DND-41 (cell line): ENCODE data around the gene MOGAT2.

Experiments
- ATAC-seq: fragments of 200-7000 bp; cut with Tn5 transposase; 3 replicates; pipeline ENCODE4 v1.9.1; 2021; ENCODE audit warnings: low read depth; ENCODE audit not compliant: insufficient read depth
- DNase-seq: peaks from one replicate; pipeline ENCODE4 v3.0.0-alpha.2; 2020
- H2AFZ ChIP-seq: 2 replicates; pipeline ENCODE4 v1.6.0; 2012; ENCODE audit warnings: low read depth, low read length
- H3K27ac ChIP-seq: 2 replicates; pipeline ENCODE4 v1.5.1; 2012; ENCODE audit warnings: low read length, inconsistent platforms
- H3K27me3 ChIP-seq: fragments of 200-600 bp; sonication (generic); 2 replicates; pipeline ENCODE4 v1.6.0; 2012; ENCODE audit warnings: low read length, mild to moderate bottlenecking, inconsistent platforms; ENCODE audit not compliant: insufficient read depth, poor library complexity
- H3K36me3 ChIP-seq: 2 replicates; pipeline ENCODE4 v1.5.1; 2012; ENCODE audit warnings: low read length, inconsistent platforms; ENCODE audit not compliant: insufficient read depth
- H3K4me1 ChIP-seq: 2 replicates; pipeline ENCODE4 v1.5.1; 2012; ENCODE audit warnings: mild to moderate bottlenecking, low read length; ENCODE audit not compliant: insufficient read depth
- H3K4me2 ChIP-seq: 2 replicates; pipeline ENCODE4 v1.6.0; 2012; ENCODE audit warnings: mild to moderate bottlenecking, moderate library complexity, low read length, inconsistent platforms; ENCODE audit not compliant: insufficient read depth
- H3K4me3 ChIP-seq, 2 experiments: fragments of 200-600 bp in 1 of 2; shearing (Covaris generic) in 1 of 2; 2 replicates each; pipeline ENCODE4 v1.5.1; 2012 to 2016; ENCODE audit warnings: inconsistent platforms in 2 of 2, low read length in 2 of 2, mild to moderate bottlenecking in 2 of 2, low read depth in 1 of 2, moderate library complexity in 1 of 2
- H3K79me2 ChIP-seq: 2 replicates; pipeline ENCODE4 v1.6.0; 2012; ENCODE audit warnings: low read length, inconsistent platforms; ENCODE audit not compliant: insufficient read depth
- H3K9ac ChIP-seq: 2 replicates; pipeline ENCODE4 v1.6.0; 2012; ENCODE audit warnings: low read depth, mild to moderate bottlenecking, inconsistent platforms, low read length, moderate library complexity
- H3K9me3 ChIP-seq: 2 replicates; pipeline ENCODE4 v1.5.1; 2012; ENCODE audit warnings: low read length, moderate library complexity, mild to moderate bottlenecking, inconsistent platforms; ENCODE audit not compliant: insufficient read depth, severe bottlenecking
- H4K20me1 ChIP-seq: 2 replicates; pipeline ENCODE4 v1.6.0; 2012; ENCODE audit warnings: low read length; ENCODE audit not compliant: insufficient read depth
- EZH2 ChIP-seq: IDR thresholded peaks from 3 replicates; pipeline ENCODE4 v1.6.1; 2012; ENCODE audit warnings: borderline replicate concordance, low read depth, mild to moderate bottlenecking, moderate library complexity, low read length, inconsistent platforms; ENCODE audit not compliant: severe bottlenecking
- TF ChIP-seq, protein P1 (sequence below): IDR thresholded peaks from 2 replicates; pipeline ENCODE4 v1.5.1; 2012; ENCODE audit warnings: borderline replicate concordance, low read length, moderate library complexity, mild to moderate bottlenecking; ENCODE audit not compliant: poor library complexity, severe bottlenecking; ENCODE audit errors: extremely low read depth

Gene MOGAT2

DNA sequence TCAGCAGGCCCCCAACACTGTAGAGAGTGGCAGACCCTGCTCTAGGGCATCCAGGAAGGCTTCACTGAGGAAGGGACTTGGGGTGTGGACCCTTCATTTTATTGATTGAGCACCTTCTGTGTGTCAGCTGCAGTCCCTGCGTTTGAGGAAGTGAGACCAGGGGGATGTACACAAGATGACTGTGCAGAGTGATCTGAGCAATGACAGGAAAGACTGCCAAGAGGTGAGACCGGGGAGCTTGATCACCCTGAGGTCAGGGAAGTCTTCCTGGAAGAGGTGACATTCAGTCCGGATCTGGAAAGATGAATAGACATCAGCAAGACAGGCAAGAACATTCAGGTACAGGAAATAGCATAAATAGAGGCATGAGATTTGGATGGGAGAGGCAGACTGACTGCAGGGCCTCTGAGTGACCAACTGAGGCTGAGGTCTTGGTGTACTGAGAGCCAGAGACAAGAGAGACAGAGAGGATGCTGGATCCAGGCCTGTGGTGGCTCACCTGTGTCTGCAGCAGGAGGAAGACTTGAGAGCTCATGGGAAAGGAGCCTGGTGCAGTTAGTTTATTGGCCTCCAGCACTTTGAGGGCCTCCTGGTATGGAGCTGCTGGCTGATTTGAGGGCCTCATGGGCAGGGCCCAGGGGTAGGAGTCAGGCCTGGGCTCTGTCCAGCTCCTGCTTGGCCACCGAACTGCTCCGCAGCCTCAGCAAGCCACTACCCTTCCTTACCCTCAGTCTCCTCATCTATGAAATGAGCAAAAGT is 56.1 kb downstream of the MOGAT2 start:
- Histone ChIP-seq H3K4me1 (no peaks in the 10 kb centered on the region), H3K27ac (no peak overlapping the region), H3K79me2 (no peaks in the 10 kb centered on the region), H3K4me2 (no peak overlapping the region), H2AFZ (no peak overlapping the region), H4K20me1 (no peaks in the 10 kb centered on the region), H3K9ac (no peak overlapping the region), H3K27me3 (peaks cover 12% of the 10 kb centered on the region), H3K9me3 (no peaks in the 10 kb centered on the region), H3K4me3 (no peak overlapping the region), H3K36me3 (no peaks in the 10 kb centered on the region)
- TF ChIP-seq EZH2, result no peak
- TF ChIP-seq, protein P1, sequence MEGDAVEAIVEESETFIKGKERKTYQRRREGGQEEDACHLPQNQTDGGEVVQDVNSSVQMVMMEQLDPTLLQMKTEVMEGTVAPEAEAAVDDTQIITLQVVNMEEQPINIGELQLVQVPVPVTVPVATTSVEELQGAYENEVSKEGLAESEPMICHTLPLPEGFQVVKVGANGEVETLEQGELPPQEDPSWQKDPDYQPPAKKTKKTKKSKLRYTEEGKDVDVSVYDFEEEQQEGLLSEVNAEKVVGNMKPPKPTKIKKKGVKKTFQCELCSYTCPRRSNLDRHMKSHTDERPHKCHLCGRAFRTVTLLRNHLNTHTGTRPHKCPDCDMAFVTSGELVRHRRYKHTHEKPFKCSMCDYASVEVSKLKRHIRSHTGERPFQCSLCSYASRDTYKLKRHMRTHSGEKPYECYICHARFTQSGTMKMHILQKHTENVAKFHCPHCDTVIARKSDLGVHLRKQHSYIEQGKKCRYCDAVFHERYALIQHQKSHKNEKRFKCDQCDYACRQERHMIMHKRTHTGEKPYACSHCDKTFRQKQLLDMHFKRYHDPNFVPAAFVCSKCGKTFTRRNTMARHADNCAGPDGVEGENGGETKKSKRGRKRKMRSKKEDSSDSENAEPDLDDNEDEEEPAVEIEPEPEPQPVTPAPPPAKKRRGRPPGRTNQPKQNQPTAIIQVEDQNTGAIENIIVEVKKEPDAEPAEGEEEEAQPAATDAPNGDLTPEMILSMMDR, result no peak
- ATAC-seq, result no peak
- DNase-seq, result no peak

DNA sequence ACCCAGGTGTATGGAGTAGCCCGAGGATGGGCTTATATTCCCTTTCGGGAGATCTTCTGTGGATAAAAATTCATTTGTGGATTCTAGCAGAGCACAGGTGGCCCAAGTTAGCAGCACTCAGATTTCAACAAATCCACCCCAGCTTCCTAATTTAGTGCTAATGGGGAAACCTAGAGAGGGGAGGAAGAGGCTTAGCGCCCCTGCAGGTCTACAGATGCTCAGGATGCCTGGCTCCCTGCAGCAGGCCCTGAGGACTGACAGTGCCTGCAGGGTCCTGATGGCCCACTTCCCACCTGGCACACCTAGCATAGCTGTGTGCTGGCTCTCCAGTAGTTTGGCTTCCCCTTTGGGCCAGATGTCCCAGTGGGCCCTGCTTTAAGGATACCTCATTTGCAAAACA is 57.4 kb downstream of the MOGAT2 start:
- Histone ChIP-seq H3K36me3 (no peaks in the 10 kb centered on the region), H3K9ac (no peak overlapping the region), H3K4me2 (no peak overlapping the region), H3K4me3 (no peak overlapping the region), H3K27me3 (peaks cover 12% of the 10 kb centered on the region), H2AFZ (no peak overlapping the region), H3K27ac (no peak overlapping the region), H3K79me2 (no peaks in the 10 kb centered on the region), H3K9me3 (no peaks in the 10 kb centered on the region), H4K20me1 (no peaks in the 10 kb centered on the region), H3K4me1 (no peaks in the 10 kb centered on the region)
- DNase-seq, result no peak
- no peak for ATAC-seq
- TF ChIP-seq, protein P1, result no peak
- TF ChIP-seq EZH2, result no peak

DNA sequence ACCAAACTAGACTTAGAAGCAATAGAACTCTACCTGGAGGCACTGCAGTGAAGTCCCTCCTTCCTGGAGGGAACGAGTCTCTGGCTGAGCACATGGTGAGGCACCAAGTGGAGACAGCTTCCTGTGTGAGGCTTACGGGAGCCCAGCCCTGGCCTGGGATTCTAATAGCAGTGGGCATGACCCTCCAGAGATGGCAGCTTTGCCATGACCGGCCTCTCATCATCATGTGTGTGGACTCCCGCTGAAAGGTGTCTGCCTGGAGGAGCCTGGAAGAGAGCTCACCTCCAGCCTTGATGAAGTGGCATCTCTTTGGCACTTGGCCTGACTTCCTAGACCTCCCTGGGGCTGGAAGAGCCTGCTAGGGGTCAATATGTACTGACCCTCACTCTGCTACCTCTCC is 58.9 kb downstream of the MOGAT2 start:
- H3K27ac ChIP-seq, result no peak overlapping the region
- DNase-seq (no peak), ATAC-seq (no peak)
- no peaks in the 10 kb centered on the region for H3K36me3 ChIP-seq
- no peaks in the 10 kb centered on the region for H3K4me1 ChIP-seq
- no peak overlapping the region for H3K9ac ChIP-seq
- no peak overlapping the region for H3K4me2 ChIP-seq
- no peaks in the 10 kb centered on the region for H4K20me1 ChIP-seq
- no peak overlapping the region for H2AFZ ChIP-seq
- H3K4me3 ChIP-seq, result no peak overlapping the region
- no peak for TF ChIP-seq EZH2
- TF ChIP-seq, protein P1, result no peak
- no peaks in the 10 kb centered on the region for H3K9me3 ChIP-seq
- no peaks in the 10 kb centered on the region for H3K79me2 ChIP-seq
- H3K27me3 ChIP-seq, result peaks cover 3% of the 10 kb centered on the region
